K562 (cell line): Measurements from ENCODE around the gene IDI1. TPM values are rescaled to one million over a fixed set of nuclear protein-coding genes. Genes with fewer than 3 reads are reported as not detected.

ENCODE experiments used
- ATAC-seq: fragments of 200-7000 bp; cut with Tn5 transposase; 3 replicates; pipeline ENCODE4 v1.9.1; 2020; ENCODE audit warnings: moderate library complexity
- BruUV-seq: library from RNA; stranded (reverse); fragments of 400-500 nt; replicated peaks from 2 replicates; lab custom pipeline; 2021; lab: Mats Ljungman, UMichigan
- CTCF ChIA-PET: fragments of 300-600 bp; formaldehyde crosslinking; extraction: SDS; loops from one replicate; lab custom pipeline; 2021; ENCODE audit warnings: low intra/inter-chr PET ratio; lab: Yijun Ruan, JAX
- POLR2A ChIA-PET: fragments of 300-600, 350-650 bp; sonication (Branson Sonifier 250); formaldehyde crosslinking; extraction: SDS; loops from one replicate; lab custom pipeline; 2021; ENCODE audit warnings: antibody characterized with exemption, inconsistent platforms; lab: Yijun Ruan, JAX
- DNase-seq, 4 experiments: peaks; one replicate each; pipeline versions ENCODE4 v3.0.0 to v3.0.0-alpha.2; 2011 to 2018; ENCODE audit warnings: low spot score in 3 of 4, mixed read lengths in 3 of 4; ENCODE audit errors: extremely low read depth in 1 of 4
- FAIRE-seq: peaks from 2 replicates; lab custom pipeline; 2011; peaks lifted over from hg19 to GRCh38; lab: Jason Lieb, UNC
- H2AFZ ChIP-seq: 2 replicates; pipeline ENCODE4 v1.6.0; 2011; ENCODE audit warnings: low read depth, low read length, control low read depth, inconsistent platforms
- H3K27ac ChIP-seq: fragments of 200-600 bp; 3 replicates; pipeline ENCODE4 v1.8.0; 2011; ENCODE audit warnings: low read depth, mild to moderate bottlenecking, control low read depth, inconsistent platforms, low read length, moderate library complexity, mixed read lengths; ENCODE audit errors: extremely low read depth
- H3K27me3 ChIP-seq, 2 experiments: fragments of 300-600 bp in 1 of 2; 2 replicates in 1 of 2; 3 replicates in 1 of 2; pipeline versions ENCODE4 v1.6.0 to v1.8.0; 2011; ENCODE audit warnings: inconsistent platforms in 2 of 2, low read length in 2 of 2, mild to moderate bottlenecking in 1 of 2, mixed read lengths in 1 of 2, moderate library complexity in 1 of 2; ENCODE audit not compliant: control insufficient read depth in 2 of 2, insufficient read depth in 2 of 2
- H3K36me3 ChIP-seq: fragments of 300-600 bp; 3 replicates; pipeline ENCODE4 v1.8.0; 2011; ENCODE audit warnings: mild to moderate bottlenecking, low read length, inconsistent platforms; ENCODE audit not compliant: control insufficient read depth, insufficient read depth
- H3K4me1 ChIP-seq, 2 experiments: fragments of 200-600 bp in 1 of 2; replicated peaks in 1 of 2; 2 replicates in 1 of 2; 3 replicates in 1 of 2; pipeline versions ENCODE4 v1.5.1 to v1.8.0; 2011; ENCODE audit warnings: inconsistent platforms in 2 of 2, low read length in 2 of 2, mild to moderate bottlenecking in 1 of 2, mixed read lengths in 1 of 2, moderate library complexity in 1 of 2; ENCODE audit not compliant: control insufficient read depth in 2 of 2, insufficient read depth in 2 of 2
- H3K4me2 ChIP-seq: 2 replicates; pipeline ENCODE4 v1.6.1; 2011; ENCODE audit warnings: low read length, control low read depth, inconsistent platforms, mixed read lengths; ENCODE audit not compliant: insufficient read depth
- H3K4me3 ChIP-seq: fragments of 200-600 bp; sonication (generic), shearing (Covaris generic); 2 replicates; pipeline ENCODE4 v1.5.1; 2016; ENCODE audit warnings: control low read depth, inconsistent platforms
- H3K79me2 ChIP-seq: fragments of 200-600 bp; 3 replicates; pipeline ENCODE4 v1.8.0; 2011; ENCODE audit warnings: low read length, inconsistent platforms; ENCODE audit not compliant: control insufficient read depth, insufficient read depth
- H3K9ac ChIP-seq, 2 experiments: 2 replicates each; pipeline versions ENCODE4 v1.6.0 to v1.6.1; 2011; ENCODE audit warnings: low read depth in 2 of 2, low read length in 2 of 2, control low read depth in 1 of 2, inconsistent platforms in 1 of 2, mild to moderate bottlenecking in 1 of 2, mixed read lengths in 1 of 2; ENCODE audit not compliant: insufficient read depth in 1 of 2
- H3K9me1 ChIP-seq: one replicate; pipeline ENCODE4 v1.6.0; 2011; ENCODE audit warnings: inconsistent platforms, mild to moderate bottlenecking, low read length, moderate library complexity; ENCODE audit not compliant: control insufficient read depth, insufficient read depth
- H3K9me3 ChIP-seq: replicated peaks from 2 replicates; pipeline ENCODE4 v1.5.1; 2011; ENCODE audit warnings: low read depth, low read length, inconsistent platforms; ENCODE audit not compliant: control insufficient read depth, insufficient read depth
- H4K20me1 ChIP-seq: replicated peaks from 2 replicates; pipeline ENCODE4 v1.6.1; 2011; ENCODE audit warnings: low read length, inconsistent platforms, mixed read lengths; ENCODE audit not compliant: control insufficient read depth, insufficient read depth
- BRD4 ChIP-seq: fragments of 200-600 bp; sonication (generic); IDR thresholded peaks from 2 replicates; pipeline ENCODE4 v1.6.1; 2017; ENCODE audit warnings: inconsistent platforms
- GABPA ChIP-seq: fragments of 200-800 bp; sonication (Bioruptor generic); conservative IDR thresholded peaks from 2 replicates; pipeline ENCODE4 v1.6.1; 2016; ENCODE audit warnings: low read depth, missing genetic modification characterization, missing compliant biosample characterization
- HNRNPH1 ChIP-seq: fragments of 200-400 bp; formaldehyde crosslinking; optimal IDR thresholded peaks from 2 replicates; pipeline ENCODE3; 2017; ENCODE audit warnings: low read depth, mild to moderate bottlenecking, low read length, moderate library complexity
- MCM2 ChIP-seq: fragments of 450-650 bp; IDR thresholded peaks from 2 replicates; pipeline ENCODE4 v1.6.1; 2017; ENCODE audit warnings: low read depth, mild to moderate bottlenecking
- MXD1 ChIP-seq: fragments of 250-450 bp; sonication (Bioruptor Pico); IDR thresholded peaks from 2 replicates; pipeline ENCODE4 v1.8.0; 2021; ENCODE audit warnings: borderline replicate concordance, mild to moderate bottlenecking, moderate library complexity; ENCODE audit not compliant: poor library complexity, severe bottlenecking
- PREB ChIP-seq: sonication (generic); formaldehyde crosslinking; IDR thresholded peaks from 2 replicates; pipeline ENCODE4 v1.8.1; 2023; ENCODE audit warnings: mild to moderate bottlenecking, missing genetic modification reagents
- PYGO2 ChIP-seq: fragments of 450-650 bp; IDR thresholded peaks from 2 replicates; pipeline ENCODE4 v1.6.1; 2016; ENCODE audit warnings: mild to moderate bottlenecking, missing genetic modification characterization, moderate library complexity, missing compliant biosample characterization
- SMAD1 ChIP-seq: fragments of 150-350 bp; IDR thresholded peaks from 2 replicates; pipeline ENCODE4 v1.6.1; 2014; ENCODE audit warnings: low read length, low read depth; ENCODE audit not compliant: partially characterized antibody
- SNIP1 ChIP-seq: fragments of 450-650 bp; IDR thresholded peaks from 2 replicates; pipeline ENCODE4 v1.7.1; 2017; ENCODE audit warnings: low read depth, mild to moderate bottlenecking
- USF1 ChIP-seq: sonication (generic); formaldehyde crosslinking; IDR thresholded peaks from 2 replicates; pipeline ENCODE4 v1.9.0; 2022; ENCODE audit warnings: mild to moderate bottlenecking, missing genetic modification reagents
- ZC3H4 ChIP-seq: sonication (generic); formaldehyde crosslinking; IDR thresholded peaks from 2 replicates; pipeline ENCODE4 v1.9.0; 2021; ENCODE audit warnings: missing genetic modification reagents, borderline replicate concordance
- ZNF133 ChIP-seq: fragments of 250-450 bp; sonication (Bioruptor Pico); IDR thresholded peaks from 2 replicates; pipeline ENCODE4 v1.4.0; 2020; ENCODE audit warnings: mild to moderate bottlenecking
- ZNF217 ChIP-seq: sonication (generic); formaldehyde crosslinking; IDR thresholded peaks from 2 replicates; pipeline ENCODE4 v1.8.0; 2022; ENCODE audit warnings: mild to moderate bottlenecking, missing genetic modification reagents
- ZNF324 ChIP-seq: fragments of 250-450 bp; sonication (Bioruptor Pico); IDR thresholded peaks from 2 replicates; pipeline ENCODE4 v1.4.0; 2020; ENCODE audit warnings: mild to moderate bottlenecking
- ZNF436 ChIP-seq: fragments of 250-450, 450-650 bp; sonication (Bioruptor Pico); formaldehyde crosslinking; IDR thresholded peaks from 2 replicates; pipeline ENCODE4 v1.7.0; 2020; ENCODE audit warnings: mild to moderate bottlenecking
- WGBS: fragments of 100-300 bp; shearing (Covaris generic); methylation state at CpG from one replicate; pipeline ENCODE4 v1.1.6; 2016; ENCODE audit warnings: low coverage, mixed read lengths; ENCODE audit not compliant: insufficient coverage; ENCODE audit errors: missing lambda C conversion rate; 5-methylcytosine and 5-hydroxymethylcytosine counted together
- in situ Hi-C: fragments of 300-500 bp; cut with MboI; formaldehyde crosslinking; loops from 4 replicates; pipeline ENCODE4 v1.15.0; 2018; ENCODE audit warnings: inconsistent platforms, mixed read lengths
- intact Hi-C: fragments of 100-400 bp; cut with micrococcal nuclease; formaldehyde crosslinking; loops from 2 replicates; pipeline ENCODE4 v1.14.2; 2022
- polyA plus RNA-seq, 8 experiments: library from polyadenylated mRNA; depleted of rRNA in 4 of 8; stranded (reverse) in 5 of 8; unstranded in 3 of 8; fragments of >200 nt; fragmentation: Nextera tagmentation in 2 of 8; fragmentation: Illumina TruSeq in 1 of 8; extraction: Ambion mirVana in 2 of 8; extraction: Trizol in 1 of 8; gene quantifications; 2 replicates each; pipeline versions ENCODE4 v1.2.1 to v1.2.3, GENCODE V29; 2011 to 2014; ENCODE audit warnings: inconsistent platforms in 1 of 8, missing spikeins in 1 of 8
- total RNA-seq, 7 experiments: library from RNA; depleted of rRNA in 6 of 7; stranded (reverse); fragments of >200 nt in 6 of 7; fragmentation: Illumina TruSeq in 2 of 7; extraction: Trizol in 2 of 7; gene quantifications; 2 replicates each; pipeline versions ENCODE4 v1.2.1 to v1.2.3, GENCODE V29; 2011 to 2021; ENCODE audit warnings: low replicate concordance in 1 of 7

IDI1 gene
- total and polyA plus RNA-seq, 9 of the 15 experiments (the other 6 are each of a cell fraction or from before 2014, with no cell fraction given), result 70.0 to 265 (median 119) TPM

- POLR2A ChIA-PET, result interaction anchor here (0.5 kb wide), 2 partner anchors 18 to 33 kb away, joined by 3 read pairs; no protein-coding TSS in a partner anchor
- no TSS peak for BruUV-seq
- TF ChIP-seq SNIP1 (no peak), ZNF436 (CRISPR knock-in tag) (no peak), PYGO2 (tag) (no peak), ZC3H4 (no peak), SMAD1 (no peak), ZNF217 (no peak), BRD4 (no peak), ZNF133 (CRISPR knock-in tag) (no peak), PREB (no peak), MCM2 (no peak), ZNF324 (CRISPR knock-in tag) (no peak), HNRNPH1 (no peak), GABPA (tag) (no peak), MXD1 (CRISPR knock-in tag) (no peak), USF1 (no peak)
Measured at GRCh38 chr10:1083581-1083980, 34.7 kb upstream of the IDI1 start.

More at GRCh38 chr10:1083581-1083980, 34.7 kb upstream of the IDI1 start:
- no peak overlapping the region for H3K27ac ChIP-seq
- H3K27me3 ChIP-seq, result no peaks in the 10 kb centered on the region
- H3K79me2 ChIP-seq, result no peaks in the 10 kb centered on the region
- ATAC-seq, result no peak
- H3K9me3 ChIP-seq, result no peaks in the 10 kb centered on the region
- no peak overlapping the region for H3K9ac ChIP-seq
- H2AFZ ChIP-seq, result no peak overlapping the region
- DNase-seq, result no peak
- in situ Hi-C loops (no loop called here), intact Hi-C loops (no loop called here)
- 0 out of 2 replicates have a peak, but pooled peaks cover 3% of the 10 kb centered on the region for H4K20me1 ChIP-seq
- WGBS, result 91% methylated on average over 17 of the region's 17 CpGs
- H3K4me2 ChIP-seq, result no peak overlapping the region
- no peak overlapping the region for H3K4me3 ChIP-seq
- no peak for FAIRE-seq
- no peaks in the 10 kb centered on the region for H3K4me1 ChIP-seq
- H3K9me1 ChIP-seq, result no peaks in the 10 kb centered on the region
- CTCF ChIA-PET, result no interaction called here
- peaks cover 67% of the 10 kb centered on the region for H3K36me3 ChIP-seq
